ENCODE data around the gene ZNF837.

DNA sequence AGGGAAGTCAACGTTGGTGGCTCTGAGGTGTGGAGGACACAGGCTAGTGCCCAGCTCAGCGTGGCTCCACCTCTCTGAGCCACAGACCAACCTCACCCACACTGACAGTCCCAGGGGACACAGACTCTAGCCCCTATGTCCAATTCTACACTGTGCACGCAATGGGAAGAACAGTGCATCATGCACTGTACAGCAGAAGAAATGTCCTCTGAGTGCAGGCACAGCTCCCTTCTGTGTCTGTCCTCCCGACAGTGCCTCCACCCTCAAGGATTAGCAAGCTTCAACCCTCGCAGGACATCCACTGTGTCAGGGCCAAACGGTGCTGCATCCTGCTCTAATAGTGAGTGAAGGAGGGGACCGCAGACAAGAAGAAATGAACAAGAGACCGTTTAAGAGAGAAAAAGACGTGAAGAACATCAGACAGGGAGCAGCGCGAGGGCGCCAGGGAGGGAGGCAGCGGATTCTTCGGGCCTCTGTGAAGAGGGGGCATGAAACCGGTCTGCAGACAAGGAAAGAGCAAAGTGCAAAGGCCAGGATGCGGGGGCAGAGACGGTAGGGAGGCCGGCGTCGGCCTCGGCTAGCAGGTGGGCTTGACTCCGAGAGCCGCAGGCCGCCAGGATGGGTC is 681 bp downstream of the ZNF837 start:
- TF ChIP-seq, protein P1, sequence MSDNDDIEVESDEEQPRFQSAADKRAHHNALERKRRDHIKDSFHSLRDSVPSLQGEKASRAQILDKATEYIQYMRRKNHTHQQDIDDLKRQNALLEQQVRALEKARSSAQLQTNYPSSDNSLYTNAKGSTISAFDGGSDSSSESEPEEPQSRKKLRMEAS (IDR thresholded peaks at IDR 0.05) = no peak
- TF ChIP-seq RAD21 (IDR thresholded peaks at IDR 0.05; ENCODE audit: low read depth) (no peak), TAF1 (IDR thresholded peaks at IDR 0.05; ENCODE audit: low read depth) (no peak), EGR1 (IDR thresholded peaks at IDR 0.05) (no peak), NFIC (IDR thresholded peaks at IDR 0.05) (no peak)
- TF ChIP-seq, protein P2, sequence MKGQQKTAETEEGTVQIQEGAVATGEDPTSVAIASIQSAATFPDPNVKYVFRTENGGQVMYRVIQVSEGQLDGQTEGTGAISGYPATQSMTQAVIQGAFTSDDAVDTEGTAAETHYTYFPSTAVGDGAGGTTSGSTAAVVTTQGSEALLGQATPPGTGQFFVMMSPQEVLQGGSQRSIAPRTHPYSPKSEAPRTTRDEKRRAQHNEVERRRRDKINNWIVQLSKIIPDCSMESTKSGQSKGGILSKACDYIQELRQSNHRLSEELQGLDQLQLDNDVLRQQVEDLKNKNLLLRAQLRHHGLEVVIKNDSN (IDR thresholded peaks at IDR 0.05) = no peak

Data from Ishikawa (cell line).